ENCODE measurements around the gene RGS10. TPM values are rescaled to one million over a fixed set of nuclear protein-coding genes. Genes with fewer than 3 reads are reported as not detected.
"Not testable (repeated sequence)": the region's sequence is repeated elsewhere in the genome, so short reads cannot be mapped to it uniquely, and the experiment has no call there.

RGS10 gene
- total RNA-seq, 4 donors from 2014 or later = 31.4 to 41.6 (median 36.1) TPM

DNA sequence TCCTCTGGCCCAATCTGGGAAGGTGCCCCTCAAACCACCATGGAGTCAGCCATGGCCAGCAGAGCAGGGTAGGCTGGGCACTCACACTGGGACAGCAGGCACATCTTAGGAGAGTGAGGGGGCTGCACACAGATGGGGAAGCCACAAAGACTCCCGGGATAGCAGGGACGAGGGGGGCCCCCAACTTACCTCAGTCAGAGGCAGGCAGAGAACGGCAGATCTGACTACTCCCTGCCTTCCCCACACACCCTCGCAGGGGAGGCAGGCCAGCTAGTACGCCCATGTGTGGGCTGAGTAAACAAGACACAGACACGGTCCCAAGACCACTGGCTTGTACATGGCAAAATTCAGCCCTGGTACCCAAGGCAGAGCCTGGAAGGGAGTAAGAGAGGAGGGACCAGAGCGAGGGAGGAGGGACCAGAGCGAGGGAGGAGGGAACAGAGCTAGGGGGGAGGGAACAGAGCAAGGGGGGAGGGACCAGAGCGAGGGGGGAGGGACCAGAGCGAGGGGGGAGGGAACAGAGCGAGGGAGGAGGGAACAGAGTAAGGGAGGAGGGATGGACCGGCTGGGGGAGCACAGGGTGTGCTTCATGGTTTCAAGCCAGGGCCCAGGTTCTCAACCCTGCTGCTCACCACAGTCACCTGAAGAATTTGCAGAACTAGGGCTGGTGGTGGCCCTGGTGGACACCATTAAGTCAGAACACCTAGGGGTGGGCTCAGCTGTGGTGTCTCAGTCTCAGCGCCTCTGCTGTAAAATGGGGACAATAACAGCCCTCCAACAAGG is 73.8 kb downstream of the RGS10 start:
- no peak for DNase-seq (ENCODE audit: extremely low spot score)
- Histone ChIP-seq H3K4me3 (no peak overlapping the region), H3K27ac (replicated peaks in 1 of 4) (no peak overlapping the region), H3K36me3 (no peaks in the 10 kb centered on the region), H3K9me3 (no peaks in the 10 kb centered on the region), H3K27me3 (no peaks in the 10 kb centered on the region), H3K4me1 (no peaks in the 10 kb centered on the region)
- TF ChIP-seq, protein P1, sequence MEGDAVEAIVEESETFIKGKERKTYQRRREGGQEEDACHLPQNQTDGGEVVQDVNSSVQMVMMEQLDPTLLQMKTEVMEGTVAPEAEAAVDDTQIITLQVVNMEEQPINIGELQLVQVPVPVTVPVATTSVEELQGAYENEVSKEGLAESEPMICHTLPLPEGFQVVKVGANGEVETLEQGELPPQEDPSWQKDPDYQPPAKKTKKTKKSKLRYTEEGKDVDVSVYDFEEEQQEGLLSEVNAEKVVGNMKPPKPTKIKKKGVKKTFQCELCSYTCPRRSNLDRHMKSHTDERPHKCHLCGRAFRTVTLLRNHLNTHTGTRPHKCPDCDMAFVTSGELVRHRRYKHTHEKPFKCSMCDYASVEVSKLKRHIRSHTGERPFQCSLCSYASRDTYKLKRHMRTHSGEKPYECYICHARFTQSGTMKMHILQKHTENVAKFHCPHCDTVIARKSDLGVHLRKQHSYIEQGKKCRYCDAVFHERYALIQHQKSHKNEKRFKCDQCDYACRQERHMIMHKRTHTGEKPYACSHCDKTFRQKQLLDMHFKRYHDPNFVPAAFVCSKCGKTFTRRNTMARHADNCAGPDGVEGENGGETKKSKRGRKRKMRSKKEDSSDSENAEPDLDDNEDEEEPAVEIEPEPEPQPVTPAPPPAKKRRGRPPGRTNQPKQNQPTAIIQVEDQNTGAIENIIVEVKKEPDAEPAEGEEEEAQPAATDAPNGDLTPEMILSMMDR (IDR thresholded peaks at IDR 0.05) = no peak
- intact Hi-C loops (cut with DNase I) = no loop called here
- 84% methylated on average over 12 of the region's 13 CpGs for WGBS

DNA sequence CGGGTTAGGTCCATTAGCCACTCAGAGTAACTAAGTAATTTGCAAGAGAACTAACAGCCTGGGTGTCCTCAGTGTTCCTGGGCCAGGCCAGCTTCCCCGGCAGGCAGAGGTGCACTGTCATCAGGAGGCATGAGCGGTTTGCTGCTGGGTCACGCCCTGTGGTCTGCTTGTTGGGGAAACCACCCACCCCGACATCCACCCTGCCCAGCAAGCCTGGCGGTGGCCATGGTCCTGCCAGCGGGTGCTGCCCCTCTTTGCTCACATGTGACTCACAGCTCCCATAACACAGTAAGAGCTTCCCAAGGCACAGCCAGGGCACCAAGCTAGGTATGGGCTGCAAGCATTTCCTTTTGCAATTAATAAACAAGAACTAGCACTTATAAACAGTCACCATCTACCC is 75.9 kb downstream of the RGS10 start:
- DNase-seq (ENCODE audit: extremely low spot score) = no peak
- 71% methylated on average over 7 of the region's 7 CpGs for WGBS

GRCh38 chr10:119466076-119466475 is 76.4 kb downstream of the RGS10 start:
- Histone ChIP-seq H3K4me1 (no peaks in the 10 kb centered on the region), H3K27ac (replicated peaks in 1 of 4) (no peak overlapping the region), H3K36me3 (no peaks in the 10 kb centered on the region), H3K9me3 (no peaks in the 10 kb centered on the region), H3K4me3 (no peak overlapping the region), H3K27me3 (no peaks in the 10 kb centered on the region)
- no peak for DNase-seq (ENCODE audit: extremely low spot score)
- TF ChIP-seq POLR2A (IDR thresholded peaks at IDR 0.05; ENCODE audit: low read depth) (no peak), EP300 (IDR thresholded peaks at IDR 0.05) (no peak), POLR2AphosphoS5 (IDR thresholded peaks at IDR 0.05) (no peak)
- TF ChIP-seq, protein P1 (IDR thresholded peaks at IDR 0.05) = no peak
- intact Hi-C loops (cut with DNase I) = no loop called here
- 57% methylated on average over 7 of the region's 10 CpGs for WGBS

More for the DNA sequence above, 75.9 kb downstream of the RGS10 start:
- TF ChIP-seq POLR2A (IDR thresholded peaks at IDR 0.05; ENCODE audit: low read depth) = no peak
- TF ChIP-seq, protein P1 (IDR thresholded peaks at IDR 0.05) = no peak
- no peak for TF ChIP-seq POLR2AphosphoS5 (IDR thresholded peaks at IDR 0.05)
- no peak for TF ChIP-seq EP300 (IDR thresholded peaks at IDR 0.05)
- H3K4me1 ChIP-seq = no peaks in the 10 kb centered on the region
- H3K27me3 ChIP-seq = no peaks in the 10 kb centered on the region
- H3K36me3 ChIP-seq = no peaks in the 10 kb centered on the region
- intact Hi-C loops (cut with DNase I) = no loop called here
- H3K9me3 ChIP-seq = no peaks in the 10 kb centered on the region
- no peak overlapping the region for H3K27ac ChIP-seq (replicated peaks in 1 of 4)
- H3K4me3 ChIP-seq = no peak overlapping the region

GRCh38 chr10:119465085-119465484 is 77.4 kb downstream of the RGS10 start:
- no peaks in the 10 kb centered on the region for H3K27me3 ChIP-seq
- intact Hi-C loops (cut with DNase I) = no loop called here
- H3K9me3 ChIP-seq = no peaks in the 10 kb centered on the region
- no peak for TF ChIP-seq POLR2A (IDR thresholded peaks at IDR 0.05; ENCODE audit: low read depth)
- TF ChIP-seq, protein P1 (IDR thresholded peaks at IDR 0.05) = no peak
- TF ChIP-seq POLR2AphosphoS5 (IDR thresholded peaks at IDR 0.05) = no peak
- TF ChIP-seq EP300 (IDR thresholded peaks at IDR 0.05) = no peak
- no peaks in the 10 kb centered on the region for H3K4me1 ChIP-seq
- no peak overlapping the region for H3K4me3 ChIP-seq
- WGBS = 82% methylated on average over 4 of the region's 4 CpGs
- H3K27ac ChIP-seq (replicated peaks in 1 of 4) = no peak overlapping the region
- H3K36me3 ChIP-seq = no peaks in the 10 kb centered on the region
- no peak for DNase-seq (ENCODE audit: extremely low spot score)

GRCh38 chr10:119463195-119463594 is 79.3 kb downstream of the RGS10 start:
- H3K9me3 ChIP-seq; H3K27me3 ChIP-seq; H3K27ac ChIP-seq (replicated peaks in 1 of 4); intact Hi-C loops (cut with DNase I); DNase-seq (ENCODE audit: extremely low spot score); H3K36me3 ChIP-seq; H3K4me1 ChIP-seq; H3K4me3 ChIP-seq: not testable (repeated sequence)
- 91% methylated on average over 2 of the region's 2 CpGs for WGBS

Data from esophagus muscularis mucosa (tissue), 4 donors.